Mucosa of rectum (tissue), 2 donors: ENCODE results near the gene YIPF5.

ENCODE experiments used
- H3K27ac ChIP-seq, 2 donors: one replicate each; pipeline ENCODE4 v1.7.0; 2013; ENCODE audit warnings: inconsistent platforms in 2 of 2, low read depth in 2 of 2, low read length in 2 of 2
- H3K27me3 ChIP-seq, 2 donors: one replicate each; pipeline ENCODE4 v1.7.0; 2013; ENCODE audit warnings: low read length in 2 of 2; ENCODE audit not compliant: control insufficient read depth in 2 of 2, insufficient read depth in 2 of 2
- H3K36me3 ChIP-seq, 2 donors: one replicate each; pipeline ENCODE4 v1.7.0; 2013; ENCODE audit warnings: low read length in 2 of 2; ENCODE audit not compliant: control insufficient read depth in 2 of 2, insufficient read depth in 2 of 2
- H3K4me1 ChIP-seq, 2 donors: one replicate each; pipeline ENCODE4 v1.7.0; 2013; ENCODE audit warnings: low read length in 2 of 2, mild to moderate bottlenecking in 1 of 2; ENCODE audit not compliant: control insufficient read depth in 2 of 2, insufficient read depth in 2 of 2
- H3K4me3 ChIP-seq, 2 donors: one replicate each; pipeline ENCODE4 v1.7.0; 2013; ENCODE audit warnings: low read length in 2 of 2
- H3K9ac ChIP-seq, 2 donors: one replicate each; pipeline ENCODE4 v1.7.0; 2013; ENCODE audit warnings: low read length in 2 of 2, low read depth in 1 of 2, mild to moderate bottlenecking in 1 of 2
- H3K9me3 ChIP-seq, 2 donors: one replicate each; pipeline ENCODE4 v1.7.0; 2013; ENCODE audit warnings: low read length in 2 of 2; ENCODE audit not compliant: control insufficient read depth in 2 of 2
- donor health status: healthy.
- donor health status: Normal muscosa, but diverticular disease.

The YIPF5 gene

GRCh38 chr5:144131261-144131660 is 39.2 kb downstream of the YIPF5 start:
- H3K27ac ChIP-seq, result no peak overlapping the region
- H3K4me3 ChIP-seq, result no peak overlapping the region
- no peaks in the 10 kb centered on the region for H3K27me3 ChIP-seq
- no peaks in the 10 kb centered on the region for H3K9me3 ChIP-seq
- no peak overlapping the region for H3K9ac ChIP-seq
- no peaks in the 10 kb centered on the region for H3K36me3 ChIP-seq
- H3K4me1 ChIP-seq, result no peaks in the 10 kb centered on the region

- Histone ChIP-seq H3K9ac (no peak overlapping the region), H3K27ac (no peak overlapping the region), H3K36me3 (no peaks in the 10 kb centered on the region), H3K9me3 (no peaks in the 10 kb centered on the region), H3K27me3 (no peaks in the 10 kb centered on the region), H3K4me3 (no peak overlapping the region), H3K4me1 (no peaks in the 10 kb centered on the region)
These were observed 40.2 kb downstream of the YIPF5 start for GRCh38 chr5:144130306-144130705.

GRCh38 chr5:144128844-144129243 is 41.6 kb downstream of the YIPF5 start:
- Histone ChIP-seq H3K4me3 (no peak overlapping the region), H3K36me3 (no peaks in the 10 kb centered on the region), H3K27me3 (no peaks in the 10 kb centered on the region), H3K9me3 (no peaks in the 10 kb centered on the region), H3K4me1 (no peaks in the 10 kb centered on the region), H3K9ac (no peak overlapping the region), H3K27ac (no peak overlapping the region)

GRCh38 chr5:144126707-144127106 is 43.8 kb downstream of the YIPF5 start:
- H3K27me3 ChIP-seq, result no peaks in the 10 kb centered on the region
- H3K36me3 ChIP-seq, result no peaks in the 10 kb centered on the region
- no peak overlapping the region for H3K4me3 ChIP-seq
- H3K9ac ChIP-seq, result no peak overlapping the region
- H3K9me3 ChIP-seq, result no peaks in the 10 kb centered on the region
- no peaks in the 10 kb centered on the region for H3K4me1 ChIP-seq
- H3K27ac ChIP-seq, result no peak overlapping the region

GRCh38 chr5:144125163-144125726 is 45.2 kb downstream of the YIPF5 start:
- Histone ChIP-seq H3K4me1 (no peaks in the 10 kb centered on the region), H3K9ac (no peak overlapping the region), H3K27me3 (no peaks in the 10 kb centered on the region), H3K9me3 (no peaks in the 10 kb centered on the region), H3K36me3 (no peaks in the 10 kb centered on the region), H3K27ac (no peak overlapping the region), H3K4me3 (no peak overlapping the region)

- H3K27me3 ChIP-seq, result no peaks in the 10 kb centered on the region
- H3K9me3 ChIP-seq, result peaks cover 0 to 3% of the 10 kb centered on the region in 2 donors
- H3K9ac ChIP-seq, result no peak overlapping the region
- H3K4me1 ChIP-seq, result no peaks in the 10 kb centered on the region
- no peak overlapping the region for H3K4me3 ChIP-seq
- no peak overlapping the region for H3K27ac ChIP-seq
- no peaks in the 10 kb centered on the region for H3K36me3 ChIP-seq
These were observed 47.8 kb downstream of the YIPF5 start for GRCh38 chr5:144122641-144123040.

GRCh38 chr5:144122081-144122480 is 48.4 kb downstream of the YIPF5 start:
- H3K4me3 ChIP-seq, result no peak overlapping the region
- no peak overlapping the region for H3K27ac ChIP-seq
- no peak overlapping the region for H3K9ac ChIP-seq
- no peaks in the 10 kb centered on the region for H3K36me3 ChIP-seq
- peaks cover 0 to 3% of the 10 kb centered on the region in 2 donors for H3K9me3 ChIP-seq
- no peaks in the 10 kb centered on the region for H3K4me1 ChIP-seq
- no peaks in the 10 kb centered on the region for H3K27me3 ChIP-seq

GRCh38 chr5:144121577-144121976 is 48.9 kb downstream of the YIPF5 start:
- Histone ChIP-seq H3K27me3 (no peaks in the 10 kb centered on the region), H3K9ac (no peak overlapping the region), H3K4me1 (no peaks in the 10 kb centered on the region), H3K36me3 (no peaks in the 10 kb centered on the region), H3K27ac (no peak overlapping the region), H3K4me3 (no peak overlapping the region), H3K9me3 (peaks cover 0 to 3% of the 10 kb centered on the region in 2 donors)

- Histone ChIP-seq H3K27ac (no peak overlapping the region), H3K9ac (no peak overlapping the region), H3K36me3 (no peaks in the 10 kb centered on the region), H3K4me1 (no peaks in the 10 kb centered on the region), H3K27me3 (no peaks in the 10 kb centered on the region), H3K4me3 (no peak overlapping the region), H3K9me3 (peaks cover 0 to 3% of the 10 kb centered on the region in 2 donors)
These were observed 49.7 kb downstream of the YIPF5 start for GRCh38 chr5:144120661-144121180.

- Histone ChIP-seq H3K9me3 (peaks cover 0 to 3% of the 10 kb centered on the region in 2 donors), H3K36me3 (no peaks in the 10 kb centered on the region), H3K4me3 (no peak overlapping the region)
These were observed 53.0 kb downstream of the YIPF5 start for GRCh38 chr5:144117412-144117811.

More at GRCh38 chr5:144117412-144117811, 53.0 kb downstream of the YIPF5 start:
- no peak overlapping the region for H3K27ac ChIP-seq
- H3K9ac ChIP-seq, result no peak overlapping the region
- H3K27me3 ChIP-seq, result no peaks in the 10 kb centered on the region
- H3K4me1 ChIP-seq, result no peaks in the 10 kb centered on the region
